ENCODE data around the gene DNAJC18.

The DNAJC18 gene

GRCh38 chr5:139363937-139364336 is 75.4 kb downstream of the DNAJC18 start:
- peaks cover 21% of the 10 kb centered on the region for H3K79me2 ChIP-seq
- no peak overlapping the region for H3K27ac ChIP-seq
- TF ChIP-seq, protein P1, sequence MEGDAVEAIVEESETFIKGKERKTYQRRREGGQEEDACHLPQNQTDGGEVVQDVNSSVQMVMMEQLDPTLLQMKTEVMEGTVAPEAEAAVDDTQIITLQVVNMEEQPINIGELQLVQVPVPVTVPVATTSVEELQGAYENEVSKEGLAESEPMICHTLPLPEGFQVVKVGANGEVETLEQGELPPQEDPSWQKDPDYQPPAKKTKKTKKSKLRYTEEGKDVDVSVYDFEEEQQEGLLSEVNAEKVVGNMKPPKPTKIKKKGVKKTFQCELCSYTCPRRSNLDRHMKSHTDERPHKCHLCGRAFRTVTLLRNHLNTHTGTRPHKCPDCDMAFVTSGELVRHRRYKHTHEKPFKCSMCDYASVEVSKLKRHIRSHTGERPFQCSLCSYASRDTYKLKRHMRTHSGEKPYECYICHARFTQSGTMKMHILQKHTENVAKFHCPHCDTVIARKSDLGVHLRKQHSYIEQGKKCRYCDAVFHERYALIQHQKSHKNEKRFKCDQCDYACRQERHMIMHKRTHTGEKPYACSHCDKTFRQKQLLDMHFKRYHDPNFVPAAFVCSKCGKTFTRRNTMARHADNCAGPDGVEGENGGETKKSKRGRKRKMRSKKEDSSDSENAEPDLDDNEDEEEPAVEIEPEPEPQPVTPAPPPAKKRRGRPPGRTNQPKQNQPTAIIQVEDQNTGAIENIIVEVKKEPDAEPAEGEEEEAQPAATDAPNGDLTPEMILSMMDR (IDR thresholded peaks at IDR 0.05), result no peak

GRCh38 chr5:139361835-139362429 is 77.4 kb downstream of the DNAJC18 start:
- H3K9ac ChIP-seq, result no peak overlapping the region
- H3K4me2 ChIP-seq (ENCODE audit: low read length), result no peak overlapping the region
- no peaks in the 10 kb centered on the region for H3K27me3 ChIP-seq (ENCODE audit: control insufficient read depth, insufficient read depth, low read length)
- H3K9me3 ChIP-seq (ENCODE audit: control insufficient read depth, low read length), result no peaks in the 10 kb centered on the region
- H3K4me3 ChIP-seq (ENCODE audit: low read depth, low read length), result no peak overlapping the region
- TF ChIP-seq, protein P1 (IDR thresholded peaks at IDR 0.05), result no peak
- H2AFZ ChIP-seq, result no peak overlapping the region
- H3K27ac ChIP-seq, result no peak overlapping the region
- no peaks in the 10 kb centered on the region for H3K4me1 ChIP-seq
- H3K36me3 ChIP-seq (ENCODE audit: control insufficient read depth, insufficient read depth, low read length), result no peaks in the 10 kb centered on the region
- H3K79me2 ChIP-seq, result peaks cover 41% of the 10 kb centered on the region

More at GRCh38 chr5:139363937-139364336, 75.4 kb downstream of the DNAJC18 start:
- Histone ChIP-seq H3K9me3 (ENCODE audit: control insufficient read depth, low read length) (no peaks in the 10 kb centered on the region), H3K27me3 (ENCODE audit: control insufficient read depth, insufficient read depth, low read length) (no peaks in the 10 kb centered on the region), H3K4me3 (ENCODE audit: low read depth, low read length) (no peak overlapping the region), H2AFZ (no peak overlapping the region), H3K4me2 (ENCODE audit: low read length) (no peak overlapping the region), H3K4me1 (no peaks in the 10 kb centered on the region), H3K9ac (no peak overlapping the region), H3K36me3 (ENCODE audit: control insufficient read depth, insufficient read depth, low read length) (no peaks in the 10 kb centered on the region)

- Histone ChIP-seq H3K9ac (no peak overlapping the region), H3K36me3 (ENCODE audit: control insufficient read depth, insufficient read depth, low read length) (no peaks in the 10 kb centered on the region), H3K4me1 (no peaks in the 10 kb centered on the region), H3K27ac (no peak overlapping the region), H2AFZ (no peak overlapping the region), H3K4me2 (ENCODE audit: low read length) (no peak overlapping the region), H3K27me3 (ENCODE audit: control insufficient read depth, insufficient read depth, low read length) (no peaks in the 10 kb centered on the region), H3K9me3 (ENCODE audit: control insufficient read depth, low read length) (no peaks in the 10 kb centered on the region), H3K4me3 (ENCODE audit: low read depth, low read length) (no peak overlapping the region), H3K79me2 (peaks cover 55% of the 10 kb centered on the region)
- TF ChIP-seq, protein P1 (IDR thresholded peaks at IDR 0.05), result no peak
These were observed 78.9 kb downstream of the DNAJC18 start for GRCh38 chr5:139360384-139360783.

Data from parathyroid adenoma (tissue), 2 donors.